Left cardiac atrium (tissue), 2 donors: ENCODE measurements around the gene ZNF816. TPM values are rescaled to one million over a fixed set of nuclear protein-coding genes. Genes with fewer than 3 reads are reported as not detected.

ENCODE experiments used
- total RNA-seq, 2 donors: library from RNA; stranded (reverse); fragmentation: NEBNext Ultra II Directional; extraction: Animal tissue kit (Norgen Biotek cat#: 25700); gene quantifications; one replicate each; pipeline ENCODE4 v1.2.1, GENCODE V29; 2021
- donor health status: DM: no; HTN: yes; CAD: no; lungs with severe emphysema.
- donor health status: DM: yes; HTN: yes; CAD: no.

The ZNF816 gene
- total RNA-seq, 2 donors from 2014 or later = 3.8 to 5.1 TPM

Other genes starting within 250 kb of the ZNF816 start
- gene ZNF611, start 227.8 kb downstream of the ZNF816 start, total RNA-seq = 10 to 100 TPM in 1 of 2 donors, 1 to 10 TPM in 1; 9.2 to 11.3 TPM
- gene ZNF600, start 176.1 kb downstream of the ZNF816 start, total RNA-seq = 1 to 10 TPM; 3.9 to 4.4 TPM
- 1 to 10 TPM; 8.6 to 9.0 TPM for gene ZNF28, start 141.2 kb downstream of the ZNF816 start, total RNA-seq
- gene ZNF468, start 105.3 kb downstream of the ZNF816 start, total RNA-seq = 1 to 10 TPM; 8.5 to 8.7 TPM
- gene ZNF320, start 65.2 kb downstream of the ZNF816 start, total RNA-seq = 10 to 100 TPM; 10.7 to 12.9 TPM
- 1 to 10 TPM; 1.7 to 1.9 TPM for gene ZNF888, start 39.5 kb downstream of the ZNF816 start, total RNA-seq
- not detected for gene ERVV-1, start 51.0 kb upstream of the ZNF816 start, total RNA-seq
- gene ERVV-2, start 81.9 kb upstream of the ZNF816 start, total RNA-seq = not detected
- 10 to 100 TPM; 16.5 to 17.0 TPM for gene ZNF160, start 140.5 kb upstream of the ZNF816 start, total RNA-seq
- gene ZNF415, start 170.0 kb upstream of the ZNF816 start, total RNA-seq = 10 to 100 TPM; 19.5 to 23.0 TPM
- gene ZNF347, start 196.2 kb upstream of the ZNF816 start, total RNA-seq = 1 to 10 TPM; 6.2 to 7.8 TPM
- gene ZNF665, start 230.5 kb upstream of the ZNF816 start, total RNA-seq = 1 to 10 TPM in 1 of 2 donors, under 1 TPM in 1; 0.79 to 1.3 TPM